Measurements from ENCODE around the gene OR6B3.

OR6B3 gene

GRCh38 chr2:240053173-240054155, at the start of gene OR6B3:
OR6B3 (minus strand) TSS chr2:240053521.
- H3K27me3 ChIP-seq (ENCODE audit: insufficient read depth, insufficient read length), result no peaks in the 10 kb centered on the region
- DNase-seq (ENCODE audit: low read depth, low spot score), result no peak
- H3K4me1 ChIP-seq (ENCODE audit: insufficient read depth, insufficient read length), result no peaks in the 10 kb centered on the region
- no peak within 1 kb of the TSS for H3K4me3 ChIP-seq (ENCODE audit: insufficient read length, low read depth)
- no peak within 1 kb of the TSS for H3K9ac ChIP-seq (ENCODE audit: insufficient read length, low read depth)
- H3K9me3 ChIP-seq (ENCODE audit: insufficient read depth, low read length), result no peaks in the 10 kb centered on the region
- H3K36me3 ChIP-seq (ENCODE audit: insufficient read depth, insufficient read length, low read length), result no peaks in the 10 kb centered on the region
- TF ChIP-seq ZNF274 (IDR thresholded peaks at IDR 0.05; ENCODE audit: low read depth, low read length) (no peak), YY1 (IDR thresholded peaks at IDR 0.05; ENCODE audit: insufficient read depth, insufficient read length) (no peak), SUZ12 (IDR thresholded peaks at IDR 0.05; ENCODE audit: extremely low read depth, insufficient read depth, insufficient read length) (no peak)

- H3K4me1 ChIP-seq (ENCODE audit: insufficient read depth, insufficient read length), result no peaks in the 10 kb centered on the region
- no peaks in the 10 kb centered on the region for H3K36me3 ChIP-seq (ENCODE audit: insufficient read depth, insufficient read length, low read length)
- no peak for DNase-seq (ENCODE audit: low read depth, low spot score)
- TF ChIP-seq SUZ12 (IDR thresholded peaks at IDR 0.05; ENCODE audit: extremely low read depth, insufficient read depth, insufficient read length) (no peak), ZNF274 (IDR thresholded peaks at IDR 0.05; ENCODE audit: low read depth, low read length) (no peak), YY1 (IDR thresholded peaks at IDR 0.05; ENCODE audit: insufficient read depth, insufficient read length) (no peak)
- H3K9me3 ChIP-seq (ENCODE audit: insufficient read depth, low read length), result no peaks in the 10 kb centered on the region; the same call in 1 of the 2 replicates
- no peak overlapping the region for H3K9ac ChIP-seq (ENCODE audit: insufficient read length, low read depth)
- H3K4me3 ChIP-seq (ENCODE audit: insufficient read length, low read depth), result no peak overlapping the region
- H3K27me3 ChIP-seq (ENCODE audit: insufficient read depth, insufficient read length), result peaks cover 18% of the 10 kb centered on the region
These were observed 45.0 kb upstream of the OR6B3 start for GRCh38 chr2:240098349-240098748.

- DNase-seq (ENCODE audit: low read depth, low spot score), result no peak
- H3K27me3 ChIP-seq (ENCODE audit: insufficient read depth, insufficient read length), result peaks cover 18% of the 10 kb centered on the region
- no peak for TF ChIP-seq SUZ12 (IDR thresholded peaks at IDR 0.05; ENCODE audit: extremely low read depth, insufficient read depth, insufficient read length)
- TF ChIP-seq YY1 (IDR thresholded peaks at IDR 0.05; ENCODE audit: insufficient read depth, insufficient read length), result no peak
These were observed 42.5 kb upstream of the OR6B3 start for GRCh38 chr2:240095556-240096523.

GRCh38 chr2:240089306-240089705, 36.0 kb upstream of the OR6B3 start:
- Histone ChIP-seq H3K9ac (ENCODE audit: insufficient read length, low read depth) (no peak overlapping the region), H3K27me3 (ENCODE audit: insufficient read depth, insufficient read length) (peaks cover under 1% of the 10 kb centered on the region), H3K4me1 (ENCODE audit: insufficient read depth, insufficient read length) (peaks cover 3% of the 10 kb centered on the region), H3K4me3 (ENCODE audit: insufficient read length, low read depth) (no peak overlapping the region), H3K9me3 (ENCODE audit: insufficient read depth, low read length) (peaks cover 16% of the 10 kb centered on the region; the same call in 1 of the 2 replicates), H3K36me3 (ENCODE audit: insufficient read depth, insufficient read length, low read length) (no peaks in the 10 kb centered on the region)
- TF ChIP-seq YY1 (IDR thresholded peaks at IDR 0.05; ENCODE audit: insufficient read depth, insufficient read length), result no peak
- no peak for TF ChIP-seq SUZ12 (IDR thresholded peaks at IDR 0.05; ENCODE audit: extremely low read depth, insufficient read depth, insufficient read length)
- TF ChIP-seq ZNF274 (IDR thresholded peaks at IDR 0.05; ENCODE audit: low read depth, low read length), result no peak
- no peak for DNase-seq (ENCODE audit: low read depth, low spot score)

More at GRCh38 chr2:240095556-240096523, 42.5 kb upstream of the OR6B3 start:
- Histone ChIP-seq H3K36me3 (ENCODE audit: insufficient read depth, insufficient read length, low read length) (no peaks in the 10 kb centered on the region), H3K4me3 (ENCODE audit: insufficient read length, low read depth) (peak overlapping the region; percentile 54), H3K4me1 (ENCODE audit: insufficient read depth, insufficient read length) (no peaks in the 10 kb centered on the region), H3K9ac (ENCODE audit: insufficient read length, low read depth) (peak overlapping the region; percentile 69), H3K9me3 (ENCODE audit: insufficient read depth, low read length) (no peaks in the 10 kb centered on the region; the same call in 1 of the 2 replicates)

GRCh38 chr2:240086563-240086962, 33.2 kb upstream of the OR6B3 start:
- peaks cover 16% of the 10 kb centered on the region; the same call in 1 of the 2 replicates for H3K9me3 ChIP-seq (ENCODE audit: insufficient read depth, low read length)
- no peaks in the 10 kb centered on the region for H3K27me3 ChIP-seq (ENCODE audit: insufficient read depth, insufficient read length)
- peaks cover 3% of the 10 kb centered on the region for H3K4me1 ChIP-seq (ENCODE audit: insufficient read depth, insufficient read length)
- H3K36me3 ChIP-seq (ENCODE audit: insufficient read depth, insufficient read length, low read length), result no peaks in the 10 kb centered on the region
- no peak overlapping the region for H3K4me3 ChIP-seq (ENCODE audit: insufficient read length, low read depth)
- TF ChIP-seq SUZ12 (IDR thresholded peaks at IDR 0.05; ENCODE audit: extremely low read depth, insufficient read depth, insufficient read length) (no peak), ZNF274 (IDR thresholded peaks at IDR 0.05; ENCODE audit: low read depth, low read length) (no peak), YY1 (IDR thresholded peaks at IDR 0.05; ENCODE audit: insufficient read depth, insufficient read length) (no peak)
- DNase-seq (ENCODE audit: low read depth, low spot score), result no peak
- no peak overlapping the region for H3K9ac ChIP-seq (ENCODE audit: insufficient read length, low read depth)

GRCh38 chr2:240078631-240079030, 25.3 kb upstream of the OR6B3 start:
- DNase-seq (ENCODE audit: low read depth, low spot score), result no peak
- H3K9me3 ChIP-seq (ENCODE audit: insufficient read depth, low read length), result peaks cover 26% of the 10 kb centered on the region
- H3K9ac ChIP-seq (ENCODE audit: insufficient read length, low read depth), result no peak overlapping the region
- no peaks in the 10 kb centered on the region for H3K36me3 ChIP-seq (ENCODE audit: insufficient read depth, insufficient read length, low read length)
- H3K4me1 ChIP-seq (ENCODE audit: insufficient read depth, insufficient read length), result no peaks in the 10 kb centered on the region
- H3K4me3 ChIP-seq (ENCODE audit: insufficient read length, low read depth), result no peak overlapping the region
- TF ChIP-seq SUZ12 (IDR thresholded peaks at IDR 0.05; ENCODE audit: extremely low read depth, insufficient read depth, insufficient read length) (no peak), ZNF274 (IDR thresholded peaks at IDR 0.05; ENCODE audit: low read depth, low read length) (no peak), YY1 (IDR thresholded peaks at IDR 0.05; ENCODE audit: insufficient read depth, insufficient read length) (no peak)
- no peaks in the 10 kb centered on the region for H3K27me3 ChIP-seq (ENCODE audit: insufficient read depth, insufficient read length)

Measured in NT2/D1 (cell line).